8988T (cell line): ENCODE data around the gene GSTA2.
"Not testable (repeated sequence)": the region's sequence is repeated elsewhere in the genome, so short reads cannot be mapped to it uniquely, and the experiment has no call there.

Source experiments
- DNase-seq: peaks from one replicate; pipeline ENCODE4 v3.0.0; 2011

Gene GSTA2

DNA sequence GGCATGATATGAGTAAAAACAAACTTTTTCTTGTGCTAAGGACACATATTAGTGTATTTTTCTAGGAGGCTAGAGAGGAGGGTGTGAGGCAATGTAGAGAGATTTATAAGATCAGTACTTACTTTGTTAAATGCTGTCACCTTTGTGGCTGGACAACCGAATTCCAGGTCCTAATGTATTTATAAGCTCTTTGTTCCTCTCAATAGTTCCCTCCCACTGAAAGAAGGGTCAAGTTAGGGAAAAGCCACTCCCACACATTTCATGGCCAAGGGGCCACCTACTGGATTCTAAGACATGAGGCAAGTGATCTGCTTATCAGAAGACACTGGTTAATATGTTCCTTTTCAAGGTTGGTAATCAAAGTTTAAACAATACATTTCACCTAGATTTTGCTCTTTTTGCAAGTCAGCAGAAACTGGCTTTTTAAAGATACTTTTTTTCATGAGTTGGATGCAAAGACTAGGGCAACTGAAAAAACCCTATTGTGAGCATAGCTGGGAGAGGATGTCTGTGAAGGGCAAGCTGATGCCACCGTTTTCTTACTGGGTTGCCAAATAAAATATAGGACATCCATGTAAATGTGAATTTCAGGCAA lies at the start of gene GSTA2:
TSS of gene GSTA2 (minus strand) at position 154 of the 595 bp plus-strand sequence. CDS start 5,528 bp downstream, outside the sequence.
- DNase-seq: not testable (repeated sequence)

DNA sequence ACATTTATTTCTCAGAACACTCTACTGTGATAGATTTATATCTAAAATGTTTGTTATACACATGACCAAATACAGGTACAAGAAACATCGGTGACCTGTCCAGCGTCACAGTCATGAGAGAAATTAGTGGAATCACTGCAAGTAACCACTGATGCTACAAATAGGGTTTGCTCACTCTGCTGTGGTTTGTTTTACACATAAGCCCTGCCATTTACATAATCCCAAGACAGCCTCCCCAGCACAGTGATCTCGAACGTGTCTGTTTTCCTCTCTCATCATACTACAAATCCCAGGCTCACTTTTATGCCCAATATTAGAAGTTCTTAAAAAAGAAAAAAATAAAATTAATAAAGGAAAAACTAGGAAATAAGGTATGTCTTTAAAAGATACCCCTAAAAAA lies 46.5 kb upstream of the GSTA2 start:
- DNase-seq: not testable (repeated sequence)

DNA sequence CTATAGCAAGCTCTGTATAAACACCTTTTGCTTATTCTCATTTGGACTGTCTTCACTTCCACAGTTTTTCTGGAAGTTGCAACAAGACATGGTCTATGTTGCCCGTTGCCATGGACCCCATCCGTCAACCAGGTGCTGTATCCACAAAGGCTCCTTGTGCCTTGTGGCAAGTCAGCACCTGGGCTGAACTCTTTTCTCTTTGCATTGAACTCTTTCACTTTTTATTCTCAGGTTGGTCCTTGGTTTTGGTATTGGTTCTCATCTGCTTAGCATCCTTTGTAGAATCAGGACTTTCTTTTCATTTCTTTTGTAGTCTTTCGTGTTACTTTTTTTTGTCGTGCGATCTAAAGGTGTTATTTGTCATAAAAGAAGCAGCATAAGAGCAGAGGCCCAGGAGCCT lies 45.4 kb upstream of the GSTA2 start:
- DNase-seq: no peak

DNA sequence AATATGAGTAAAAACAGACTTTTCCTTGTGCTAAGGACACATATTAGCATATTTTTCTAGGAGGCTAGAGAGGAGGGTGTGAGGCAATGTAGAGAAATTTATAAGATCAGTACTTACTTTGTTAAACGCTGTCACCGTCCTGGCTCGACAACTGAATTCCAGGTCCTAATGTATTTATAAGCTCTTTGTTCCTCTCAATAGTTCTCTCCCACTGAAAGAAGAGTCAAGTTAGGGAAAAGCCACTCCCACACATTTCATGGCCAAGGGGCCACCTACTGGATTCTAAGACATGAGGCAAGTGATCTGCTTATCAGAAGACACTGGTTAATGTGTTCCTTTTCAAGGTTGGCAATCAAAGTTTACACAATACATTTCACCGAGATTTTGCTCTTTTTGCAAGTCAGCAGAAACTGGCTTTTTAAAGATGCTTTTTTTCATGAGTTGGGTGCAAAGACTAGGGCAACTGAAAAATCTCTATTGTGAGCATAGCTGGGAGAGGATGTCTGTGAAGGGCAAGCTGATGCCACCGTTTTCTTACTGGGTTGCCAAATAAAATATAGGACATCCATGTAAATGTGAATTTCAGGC lies 40.5 kb upstream of the GSTA2 start, which contains the start of gene GSTA1:
TSS of gene GSTA1 (minus strand) at position 149 of the 588 bp plus-strand sequence. CDS start 4,549 bp downstream, outside the sequence.
- not testable (repeated sequence) for DNase-seq

GRCh38 chr6:52802806-52803205 lies 39.5 kb upstream of the GSTA2 start:
- no peak for DNase-seq

DNA sequence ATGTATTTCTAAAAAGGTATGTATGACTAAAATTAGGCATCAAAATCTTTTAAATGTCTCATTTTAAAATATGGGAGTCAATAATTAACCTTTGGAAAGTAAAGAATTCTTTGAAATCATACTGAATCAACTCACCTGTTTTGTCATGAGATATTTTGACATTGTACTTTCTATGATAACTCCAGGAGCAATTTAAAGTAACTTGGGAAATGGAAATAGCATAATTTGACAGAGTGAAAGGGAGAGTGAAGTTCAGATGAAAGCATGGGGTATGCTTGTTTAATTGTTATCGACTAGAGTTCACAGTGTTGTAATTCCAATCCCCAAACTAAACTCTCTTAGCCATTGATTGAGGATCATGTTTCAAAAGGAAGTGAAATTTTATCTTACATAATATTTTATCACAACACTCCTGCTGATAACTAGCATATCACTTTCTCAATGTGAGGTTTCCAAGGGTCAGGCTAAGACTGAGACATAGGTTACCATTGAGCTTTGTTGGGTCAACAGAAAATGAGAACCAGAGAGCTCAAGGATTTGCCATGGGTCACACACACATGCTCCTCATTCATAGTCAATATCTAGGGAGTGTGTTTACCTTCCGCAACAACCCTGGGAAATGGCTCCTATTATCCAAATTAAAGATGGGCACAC lies 38.0 kb upstream of the GSTA2 start:
- no peak for DNase-seq

DNA sequence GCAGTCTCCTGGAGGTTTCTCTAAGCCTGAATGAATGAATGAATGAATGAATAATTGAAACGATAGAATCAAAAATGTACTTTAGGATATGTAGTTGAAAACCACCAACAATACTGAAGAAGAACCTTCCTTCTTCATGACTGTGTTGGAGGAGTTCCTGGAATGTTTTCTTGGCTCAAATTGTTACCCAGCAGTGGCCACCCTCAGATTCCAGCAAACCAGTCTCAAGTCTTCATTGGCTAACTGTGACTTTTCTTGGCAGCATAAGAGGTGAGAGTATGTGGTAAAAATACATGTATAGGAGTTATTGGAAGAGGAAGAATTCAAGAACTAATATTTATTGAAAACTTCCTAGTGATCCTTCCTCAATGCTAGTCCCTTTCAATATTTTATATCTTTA lies 36.0 kb upstream of the GSTA2 start:
- DNase-seq: not testable (repeated sequence)

DNA sequence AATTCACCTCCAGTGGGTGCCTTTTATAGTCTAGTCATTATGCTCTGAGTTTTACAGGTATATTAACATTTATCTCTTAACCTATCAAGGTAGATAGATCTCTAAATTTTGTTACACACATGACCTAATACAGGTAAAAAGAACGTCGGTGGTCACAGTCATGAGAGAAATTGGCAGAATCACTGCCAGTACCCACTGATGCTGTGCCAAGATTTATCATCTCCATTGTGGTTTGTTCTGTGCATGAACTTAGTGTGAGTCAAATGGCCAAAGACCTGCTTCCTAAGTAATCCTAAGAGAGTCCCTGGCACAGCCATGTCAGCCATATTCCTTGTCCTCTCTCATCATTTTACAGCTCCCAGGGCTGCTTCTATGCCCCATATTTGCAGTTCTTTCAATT lies 31.1 kb upstream of the GSTA2 start:
- DNase-seq: not testable (repeated sequence)

DNA sequence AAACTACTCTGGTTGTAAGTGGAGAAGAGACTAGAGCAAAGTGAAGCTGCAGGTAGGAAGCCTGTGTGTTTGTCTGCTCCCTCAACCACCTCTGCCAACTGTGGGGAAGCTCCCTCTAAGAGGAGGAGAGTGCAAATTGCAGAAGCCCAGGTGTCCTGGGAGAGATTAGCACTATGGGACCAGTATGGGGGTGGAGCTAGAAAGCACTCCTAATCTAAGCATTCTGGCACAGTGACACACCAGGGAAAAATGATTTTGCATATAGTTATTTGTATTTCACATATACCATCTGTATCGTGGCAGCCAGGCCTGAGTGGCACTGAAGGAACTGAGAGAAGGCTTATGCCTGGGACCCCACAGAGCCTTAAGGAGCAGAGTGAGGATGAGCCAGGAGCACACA lies 27.6 kb upstream of the GSTA2 start:
- no peak for DNase-seq

GRCh38 chr6:52789658-52790057 lies 26.4 kb upstream of the GSTA2 start:
- not testable (repeated sequence) for DNase-seq

GRCh38 chr6:52788478-52788877 lies 25.2 kb upstream of the GSTA2 start:
- DNase-seq: no peak

- no peak for DNase-seq
Observed at GRCh38 chr6:52787917-52788316, 24.6 kb upstream of the GSTA2 start.

DNA sequence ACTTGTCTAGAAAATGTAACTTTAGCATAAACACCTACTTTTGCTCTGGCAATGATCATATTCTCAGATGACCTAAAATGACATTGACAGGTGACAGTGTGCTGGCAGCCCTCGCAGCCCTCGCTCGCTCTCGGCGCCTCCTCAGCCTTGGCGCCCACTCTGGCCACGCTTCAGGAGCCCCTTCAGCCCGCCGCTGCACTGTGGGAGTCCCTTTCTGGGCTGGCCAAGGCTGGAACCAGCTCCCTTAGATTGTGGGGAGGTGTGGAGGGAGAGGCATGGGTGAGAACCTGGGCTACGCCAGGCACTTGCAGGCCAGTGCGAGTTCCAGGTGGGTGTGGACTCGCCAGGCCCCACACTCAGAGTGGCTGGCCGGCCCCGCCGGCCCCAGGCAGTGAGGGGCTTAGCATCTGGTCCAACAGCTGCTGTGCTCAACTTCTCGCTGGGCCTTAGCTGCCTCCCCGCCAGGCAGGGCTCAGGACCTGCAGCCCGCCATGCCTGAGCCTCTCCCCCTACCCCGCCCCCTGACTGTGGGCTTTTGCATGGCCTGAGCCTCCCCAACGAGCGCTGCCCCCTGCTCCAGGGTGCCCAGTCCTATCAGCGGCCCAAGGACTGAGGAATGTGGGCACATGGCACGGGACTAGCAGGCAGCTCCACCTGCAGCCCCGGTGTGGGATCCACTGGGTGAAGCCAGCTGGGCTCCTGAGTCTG lies 23.1 kb upstream of the GSTA2 start:
- DNase-seq: no peak

DNA sequence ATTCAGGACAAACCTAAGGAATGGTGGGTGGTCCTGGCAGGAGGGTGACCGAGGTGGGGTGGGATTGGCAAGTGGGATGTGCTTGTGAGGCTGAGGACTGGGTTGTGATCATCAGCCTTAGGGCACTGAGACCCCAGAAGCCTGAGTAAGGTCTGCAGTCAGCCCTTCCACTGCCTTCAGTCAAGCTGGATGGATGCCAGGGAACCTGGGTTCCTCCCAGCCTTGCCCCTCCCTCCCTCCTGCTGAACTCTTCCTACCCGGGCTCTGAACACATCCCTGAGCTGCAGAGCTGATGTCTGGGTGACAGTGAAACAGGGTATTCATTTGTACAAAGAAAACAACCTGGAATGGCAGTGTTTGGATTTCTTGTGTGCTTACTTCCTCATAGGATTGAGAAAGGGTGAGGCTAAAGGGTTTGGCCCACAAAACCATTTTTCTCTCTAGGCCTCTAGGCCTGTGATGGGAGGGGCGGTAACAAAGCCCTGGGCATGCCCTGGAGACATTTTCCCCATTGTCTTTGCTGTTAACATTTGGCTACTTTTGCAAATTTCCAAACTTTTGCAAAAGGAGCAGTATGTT lies 19.5 kb upstream of the GSTA2 start:
- not testable (repeated sequence) for DNase-seq

GRCh38 chr6:52782209-52782608 lies 18.9 kb upstream of the GSTA2 start:
- DNase-seq: not testable (repeated sequence)

DNA sequence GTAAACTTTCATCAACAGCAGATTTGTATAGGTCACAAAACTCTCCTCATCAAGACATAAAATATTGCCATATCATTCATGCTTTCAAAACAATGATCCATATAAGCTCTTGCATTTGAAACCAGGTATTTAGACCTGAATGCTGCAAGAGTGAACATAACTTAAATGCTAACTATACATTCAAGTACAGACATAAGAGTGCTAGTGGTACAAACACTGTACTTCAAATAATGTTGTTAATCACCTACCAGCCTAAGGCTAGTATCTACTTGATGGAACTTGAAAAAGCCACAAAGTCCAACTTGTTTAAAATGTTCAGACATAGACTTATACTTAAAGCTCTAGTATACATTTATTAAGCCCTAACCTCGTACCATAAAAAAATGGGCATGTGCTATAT lies 16.0 kb upstream of the GSTA2 start:
- no peak for DNase-seq

DNA sequence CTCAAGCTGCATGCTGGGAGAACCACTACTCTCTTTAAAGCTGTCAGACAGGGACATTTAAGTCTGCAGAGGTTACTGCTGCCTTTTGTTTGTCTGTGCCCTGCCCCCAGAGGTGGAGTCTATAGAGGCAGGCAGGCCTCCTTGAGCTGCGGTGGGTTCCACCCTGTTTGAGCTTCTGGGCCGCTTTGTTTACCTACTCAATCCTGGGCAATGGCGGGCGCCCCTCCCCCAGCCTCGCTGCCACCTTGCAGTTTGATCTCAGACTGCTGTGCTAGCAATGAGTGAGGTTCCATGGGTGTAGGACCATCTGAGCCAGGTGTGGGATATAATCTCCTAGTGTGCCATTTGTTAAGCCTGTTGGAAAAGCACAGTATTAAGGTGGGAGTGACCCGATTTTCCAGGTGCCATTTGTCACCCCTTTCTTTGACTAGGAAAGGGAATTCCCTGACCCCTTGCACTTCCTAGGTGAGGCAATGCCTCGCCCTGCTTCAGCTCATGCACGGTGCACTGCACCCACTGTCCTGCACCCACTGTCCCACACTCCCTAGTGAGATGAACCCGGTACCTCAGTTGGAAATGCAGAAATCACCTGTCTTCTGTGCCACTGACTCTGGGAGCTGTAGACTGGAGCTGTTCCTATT lies 13.6 kb upstream of the GSTA2 start:
- DNase-seq: not testable (repeated sequence)

- not testable (repeated sequence) for DNase-seq
Observed at GRCh38 chr6:52769399-52769798, 6.1 kb upstream of the GSTA2 start.

DNA sequence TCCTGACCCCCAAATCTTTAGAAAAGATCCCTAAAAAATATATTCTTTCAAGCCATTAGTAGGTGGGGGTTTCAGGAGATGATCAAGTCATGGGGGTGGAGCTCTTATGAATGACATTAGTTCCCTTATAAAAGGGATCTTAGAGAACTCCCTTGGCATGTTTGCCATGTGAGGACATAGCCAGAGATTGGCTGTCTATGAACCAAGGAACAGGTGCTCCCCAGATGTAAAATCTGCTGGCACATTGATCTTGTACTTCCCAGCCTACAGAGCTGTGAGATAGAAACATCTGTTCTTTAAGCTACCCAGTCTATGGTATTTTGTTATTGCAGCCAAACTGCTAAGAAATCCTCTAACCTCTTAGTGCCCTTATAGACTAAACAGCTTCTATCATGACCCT lies 4.4 kb upstream of the GSTA2 start:
- DNase-seq: not testable (repeated sequence)

DNA sequence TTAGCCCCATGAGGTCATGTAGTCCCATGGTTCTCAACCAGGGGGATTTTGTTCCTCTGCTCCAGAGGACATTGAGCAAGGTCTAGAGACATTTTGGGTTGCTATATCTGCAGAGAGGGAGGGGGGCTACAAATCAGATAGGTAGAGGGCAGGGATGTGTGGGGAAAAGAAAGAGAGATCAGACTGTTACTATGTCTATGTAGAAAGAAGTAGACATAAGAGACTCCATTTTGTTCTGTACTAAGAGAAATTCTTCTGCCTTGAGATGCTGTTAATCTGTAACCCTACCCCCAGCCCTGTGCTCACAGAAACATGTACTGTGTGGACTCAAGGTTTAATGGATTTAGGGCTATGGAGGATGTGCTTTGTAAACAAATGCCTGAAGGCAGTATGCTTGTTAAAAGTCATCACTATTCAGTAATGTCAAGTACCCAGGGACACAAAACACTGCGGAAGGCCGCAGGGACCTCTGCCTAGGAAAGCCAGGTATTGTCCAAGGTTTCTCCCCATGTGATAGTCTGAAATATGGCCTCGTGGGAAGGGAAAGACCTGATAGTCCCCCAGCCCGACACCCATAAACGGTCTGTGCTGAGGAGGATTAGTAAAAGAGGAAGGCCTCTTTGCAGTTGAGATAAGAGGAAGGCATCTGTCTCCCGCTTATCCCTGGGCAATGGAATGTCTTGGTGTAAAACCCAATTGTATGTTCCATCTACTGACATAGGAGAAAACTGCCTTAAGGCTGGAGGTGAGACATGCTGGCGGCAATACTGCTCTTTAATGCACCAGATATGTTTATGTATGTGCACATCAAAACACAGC lies 1.4 kb downstream of the GSTA2 start:
- not testable (repeated sequence) for DNase-seq

DNA sequence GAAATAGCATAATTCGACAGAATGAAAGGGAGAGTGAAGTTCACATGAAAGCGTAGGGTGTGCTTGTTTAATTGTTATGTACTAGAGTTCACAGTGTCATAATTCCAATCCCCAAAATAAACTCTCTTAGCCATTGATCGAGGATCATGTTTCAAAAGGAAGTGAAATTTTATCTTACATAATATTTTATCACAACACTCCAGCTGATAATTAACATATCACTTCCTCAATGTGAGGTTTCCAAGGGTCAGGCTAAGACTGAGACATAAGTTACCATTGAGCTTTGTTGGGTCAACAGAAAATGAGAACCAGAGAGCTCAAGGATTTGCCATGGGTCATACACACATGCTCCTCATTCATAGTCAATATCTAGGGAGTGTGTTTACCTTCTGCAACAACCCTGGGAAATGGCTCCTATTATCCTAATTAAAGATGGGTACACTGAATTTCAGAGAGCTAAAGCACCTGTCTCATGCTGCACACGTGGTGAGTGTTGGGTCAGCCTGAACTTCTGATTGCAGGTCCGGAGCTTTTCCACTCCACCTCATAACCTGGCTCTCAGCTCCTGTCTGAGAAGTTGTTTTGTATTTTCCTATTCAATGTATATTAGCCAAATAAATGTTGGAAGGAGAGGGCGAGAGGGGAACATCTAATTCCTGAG lies 3.0 kb downstream of the GSTA2 start:
- no peak for DNase-seq
